Esophagus squamous epithelium (tissue), 4 donors: ENCODE data around the gene TCP11L1.

Experiments used
- POLR2A ChIP-seq, 4 donors: fragments of 450-650 bp; IDR thresholded peaks; one replicate each; pipeline ENCODE4 v1.6.1; 2017; ENCODE audit warnings: antibody characterized with exemption in 4 of 4, mild to moderate bottlenecking in 4 of 4, moderate library complexity in 3 of 4
- TF ChIP-seq, protein P1 (sequence below), 6 experiments: fragments of 450-650 bp in 4 of 6; fragments of 200-600 bp in 2 of 6; sonication (generic) in 2 of 6; IDR thresholded peaks; one replicate each; pipeline ENCODE4 v1.5.1; 2016 to 2019; ENCODE audit warnings: antibody characterized with exemption in 6 of 6, mild to moderate bottlenecking in 4 of 6, moderate library complexity in 4 of 6

- TF ChIP-seq, protein P1, sequence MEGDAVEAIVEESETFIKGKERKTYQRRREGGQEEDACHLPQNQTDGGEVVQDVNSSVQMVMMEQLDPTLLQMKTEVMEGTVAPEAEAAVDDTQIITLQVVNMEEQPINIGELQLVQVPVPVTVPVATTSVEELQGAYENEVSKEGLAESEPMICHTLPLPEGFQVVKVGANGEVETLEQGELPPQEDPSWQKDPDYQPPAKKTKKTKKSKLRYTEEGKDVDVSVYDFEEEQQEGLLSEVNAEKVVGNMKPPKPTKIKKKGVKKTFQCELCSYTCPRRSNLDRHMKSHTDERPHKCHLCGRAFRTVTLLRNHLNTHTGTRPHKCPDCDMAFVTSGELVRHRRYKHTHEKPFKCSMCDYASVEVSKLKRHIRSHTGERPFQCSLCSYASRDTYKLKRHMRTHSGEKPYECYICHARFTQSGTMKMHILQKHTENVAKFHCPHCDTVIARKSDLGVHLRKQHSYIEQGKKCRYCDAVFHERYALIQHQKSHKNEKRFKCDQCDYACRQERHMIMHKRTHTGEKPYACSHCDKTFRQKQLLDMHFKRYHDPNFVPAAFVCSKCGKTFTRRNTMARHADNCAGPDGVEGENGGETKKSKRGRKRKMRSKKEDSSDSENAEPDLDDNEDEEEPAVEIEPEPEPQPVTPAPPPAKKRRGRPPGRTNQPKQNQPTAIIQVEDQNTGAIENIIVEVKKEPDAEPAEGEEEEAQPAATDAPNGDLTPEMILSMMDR (IDR thresholded peaks at IDR 0.05), result no peak
- TF ChIP-seq POLR2A (IDR thresholded peaks at IDR 0.05), result no peak
Measured at GRCh38 chr11:33017965-33018364, 21.4 kb upstream of the TCP11L1 start.
